DOHH2 (cell line): ENCODE data around the gene ADGRA3.
A peak's percentile ranks its signal among the peaks of the same experiment; 100 is the strongest.

Source experiments
- CTCF ChIP-seq: fragments of 200-600 bp; sonication (generic); IDR thresholded peaks from one replicate; pipeline ENCODE4 v1.5.1; 2014; ENCODE audit warnings: antibody characterized with exemption, mild to moderate bottlenecking, low read depth, low read length; ENCODE audit not compliant: poor library complexity, severe bottlenecking
- EZH2phosphoT487 ChIP-seq: fragments of 200-600 bp; sonication (generic); IDR thresholded peaks from 2 replicates; pipeline ENCODE4 v1.6.1; 2017; ENCODE audit warnings: borderline replicate concordance, mild to moderate bottlenecking, antibody characterized with exemption, low read length, moderate library complexity, mixed read lengths

GRCh38 chr4:22389240-22389870 lies 126.5 kb downstream of the ADGRA3 start:
- TF ChIP-seq CTCF: peak; percentile 73
- no peak for TF ChIP-seq EZH2phosphoT487
